CD4-positive, CD25-positive, alpha-beta regulatory T cell (primary cell): Measurements from ENCODE around the gene HIVEP3. TPM values are rescaled to one million over a fixed set of nuclear protein-coding genes. Genes with fewer than 3 reads are reported as not detected.

Experiments used
- ATAC-seq, 2 donors: fragments of 150-1000 bp; cut with Tn5 transposase; one replicate each; pipeline ENCODE4 v1.10.0; 2021; ENCODE audit warnings: low read depth in 2 of 2, moderate number of reproducible peaks in 2 of 2, moderate library complexity in 1 of 2
- DNase-seq, 3 donors: peaks; one replicate each; pipeline versions ENCODE4 v3.0.0 to v3.0.0-alpha.2; 2012 to 2022; ENCODE audit warnings: mixed read lengths in 1 of 3
- H3K27ac ChIP-seq: one replicate; pipeline ENCODE4 v1.7.0; 2013; ENCODE audit warnings: mild to moderate bottlenecking, low read length; ENCODE audit not compliant: insufficient read depth, poor library complexity, severe bottlenecking
- H3K27me3 ChIP-seq: one replicate; pipeline ENCODE4 v1.7.0; 2013; ENCODE audit warnings: low read length; ENCODE audit not compliant: control insufficient read depth, insufficient read depth
- H3K36me3 ChIP-seq: one replicate; pipeline ENCODE4 v1.7.0; 2013; ENCODE audit warnings: mild to moderate bottlenecking, low read length, moderate library complexity; ENCODE audit not compliant: control insufficient read depth, insufficient read depth
- H3K4me1 ChIP-seq: 2 replicates; pipeline ENCODE4 v1.7.0; 2013; ENCODE audit warnings: mild to moderate bottlenecking, low read length; ENCODE audit not compliant: insufficient read depth, control insufficient read depth, poor library complexity, severe bottlenecking
- H3K4me3 ChIP-seq: one replicate; pipeline ENCODE4 v1.7.0; 2013; ENCODE audit warnings: low read depth, mild to moderate bottlenecking, low read length, moderate library complexity
- H3K9me3 ChIP-seq, 2 experiments: 1 replicate in 1 of 2; 2 replicates in 1 of 2; pipeline ENCODE4 v1.7.0; 2013; ENCODE audit warnings: low read length in 2 of 2, mild to moderate bottlenecking in 1 of 2, moderate library complexity in 1 of 2; ENCODE audit not compliant: control insufficient read depth in 2 of 2
- H3K27ac Mint-ChIP-seq, 3 donors: one replicate each; pipeline ENCODE4 v1.8.0; 2020 to 2022; ENCODE audit warnings: mild to moderate bottlenecking in 3 of 3, mixed read lengths in 3 of 3, moderate library complexity in 2 of 3
- H3K27me3 Mint-ChIP-seq: one replicate; pipeline ENCODE4 v1.8.0; 2022; ENCODE audit warnings: mild to moderate bottlenecking, mixed read lengths
- H3K36me3 Mint-ChIP-seq: one replicate; pipeline ENCODE4 v1.8.0; 2020; ENCODE audit warnings: mixed read lengths
- H3K4me1 Mint-ChIP-seq, 4 donors: one replicate each; pipeline ENCODE4 v1.8.0; 2020 to 2022; ENCODE audit warnings: mixed read lengths in 4 of 4, mild to moderate bottlenecking in 1 of 4
- H3K4me3 Mint-ChIP-seq, 4 donors: one replicate each; pipeline ENCODE4 v1.8.0; 2020 to 2022; ENCODE audit warnings: mild to moderate bottlenecking in 4 of 4, mixed read lengths in 4 of 4, moderate library complexity in 3 of 4
- H3K9me3 Mint-ChIP-seq, 7 donors: one replicate each; pipeline ENCODE4 v1.8.0; 2020 to 2022; ENCODE audit warnings: mixed read lengths in 7 of 7, mild to moderate bottlenecking in 3 of 7, moderate library complexity in 2 of 7
- polyA plus RNA-seq, 4 donors: library from polyadenylated mRNA; unstranded; fragments of 300-500 nt; fragmentation: Illumina TruSeq; gene quantifications; one replicate each; pipeline ENCODE4 v1.2.3, GENCODE V29; 2021
- total RNA-seq: library from RNA; stranded (reverse); gene quantifications from one replicate; pipeline ENCODE4 v1.2.3, GENCODE V29; 2022

Gene HIVEP3
- total and polyA plus RNA-seq, 5 donors from 2014 or later = 3.9 to 17.2 (median 7.5) TPM

- H3K9me3 Mint-ChIP-seq = peaks cover 0 to 4% (median 0%) of the 10 kb centered on the region in 7 donors
- ATAC-seq (peak; percentile 62 to 75), DNase-seq (peak in 2 of 3 donors; percentile 53 to 84)
- peak overlapping the region; percentile 83 to 99 (median 89) for H3K27ac Mint-ChIP-seq
- H3K27me3 Mint-ChIP-seq = no peaks in the 10 kb centered on the region
- peaks cover 23 to 75% (median 60%) of the 10 kb centered on the region in 4 donors for H3K4me1 Mint-ChIP-seq
- no peaks in the 10 kb centered on the region for H3K27me3 ChIP-seq
- H3K9me3 ChIP-seq = no peaks in the 10 kb centered on the region
- peaks cover 62% of the 10 kb centered on the region for H3K4me1 ChIP-seq
- H3K27ac ChIP-seq = peak overlapping the region; percentile 65
- no peaks in the 10 kb centered on the region for H3K36me3 ChIP-seq
- no peaks in the 10 kb centered on the region for H3K36me3 Mint-ChIP-seq
- peak overlapping the region; percentile 63 to 93 (median 83) for H3K4me3 Mint-ChIP-seq
- H3K4me3 ChIP-seq = peak overlapping the region; percentile 87
These were observed 4.2 kb downstream of the HIVEP3 start for GRCh38 chr1:41914516-41914915.

DNA sequence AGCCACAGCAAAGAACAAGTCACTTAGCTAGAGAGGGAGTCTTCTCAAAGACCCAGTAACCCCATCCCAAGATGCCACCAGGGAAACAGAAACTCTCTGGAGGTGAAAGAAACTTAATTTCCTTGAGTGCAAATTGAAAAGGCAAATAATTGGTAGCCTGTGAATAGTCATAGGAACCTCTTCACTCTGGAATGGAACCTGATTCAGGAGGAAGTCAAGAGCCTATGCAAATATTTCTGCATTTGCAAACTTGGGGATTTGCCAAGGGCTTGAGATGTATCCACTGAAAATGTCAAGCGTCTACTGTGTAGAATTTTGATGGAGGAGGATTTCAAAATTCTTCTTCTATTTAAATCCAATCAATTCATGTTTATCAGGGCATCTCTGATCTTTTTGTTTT is 5.7 kb downstream of the HIVEP3 start:
- Mint-ChIP-seq H3K9me3 (peaks cover 0 to 4% (median 1%) of the 10 kb centered on the region in 7 donors), H3K4me1 (peaks cover 23 to 66% (median 53%) of the 10 kb centered on the region in 4 donors), H3K27ac (peak overlapping the region in 2 of 3 donors; percentile 83 to 99), H3K36me3 (no peaks in the 10 kb centered on the region), H3K4me3 (peak overlapping the region in 2 of 4 donors; percentile 7 to 24), H3K27me3 (peaks cover under 1% of the 10 kb centered on the region)
- no peak overlapping the region for H3K27ac ChIP-seq
- H3K4me1 ChIP-seq = peaks cover 46% of the 10 kb centered on the region
- H3K9me3 ChIP-seq = no peaks in the 10 kb centered on the region
- ATAC-seq (no peak), DNase-seq (no peak)
- peak overlapping the region; percentile 14 for H3K4me3 ChIP-seq
- H3K36me3 ChIP-seq = no peaks in the 10 kb centered on the region
- no peaks in the 10 kb centered on the region for H3K27me3 ChIP-seq

DNA sequence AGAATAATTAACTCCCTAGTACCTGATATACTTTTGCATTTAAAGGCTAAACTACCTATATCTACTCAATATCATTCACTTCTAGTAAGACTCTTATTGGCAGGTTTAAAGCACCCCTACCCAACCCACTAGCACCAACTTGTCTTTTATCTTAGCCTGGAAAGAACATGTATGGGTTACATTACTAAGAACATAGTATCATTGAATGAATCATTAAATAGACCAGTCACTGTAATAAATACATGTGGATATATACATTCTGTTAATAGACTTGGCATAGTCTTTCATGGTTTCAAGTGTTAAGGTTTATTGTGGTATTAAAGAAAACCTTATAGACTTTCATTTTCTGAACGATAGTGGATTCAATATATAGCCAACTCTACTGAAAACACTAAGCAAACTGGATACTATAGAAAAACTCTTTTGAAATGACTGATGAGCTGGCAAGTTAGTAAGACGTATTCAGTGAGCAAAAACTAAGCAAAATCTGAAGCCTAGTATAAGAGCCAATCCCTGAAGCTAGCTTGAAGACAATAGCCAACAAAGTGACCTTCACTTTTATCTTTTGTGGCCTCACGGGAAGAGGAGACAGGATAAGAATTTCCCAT is 10.3 kb downstream of the HIVEP3 start:
- H3K4me1 Mint-ChIP-seq = peaks cover 13 to 52% (median 34%) of the 10 kb centered on the region in 4 donors
- peaks cover 1% of the 10 kb centered on the region for H3K4me1 ChIP-seq
- no peak overlapping the region for H3K4me3 Mint-ChIP-seq
- H3K27me3 ChIP-seq = no peaks in the 10 kb centered on the region
- no peaks in the 10 kb centered on the region for H3K36me3 ChIP-seq
- H3K27ac ChIP-seq = no peak overlapping the region
- H3K4me3 ChIP-seq = no peak overlapping the region
- no peaks in the 10 kb centered on the region for H3K36me3 Mint-ChIP-seq
- H3K27ac Mint-ChIP-seq = no peak overlapping the region
- peaks cover 0 to 8% (median 0%) of the 10 kb centered on the region in 7 donors for H3K9me3 Mint-ChIP-seq
- peaks cover 9% of the 10 kb centered on the region for H3K27me3 Mint-ChIP-seq
- no peaks in the 10 kb centered on the region for H3K9me3 ChIP-seq
- DNase-seq (no peak), ATAC-seq (no peak)

- Histone ChIP-seq H3K36me3 (no peaks in the 10 kb centered on the region), H3K27me3 (no peaks in the 10 kb centered on the region), H3K4me3 (no peak overlapping the region), H3K27ac (no peak overlapping the region), H3K4me1 (peaks cover 6% of the 10 kb centered on the region), H3K9me3 (no peaks in the 10 kb centered on the region)
- ATAC-seq (no peak), DNase-seq (no peak)
- Mint-ChIP-seq H3K4me1 (peaks cover 18 to 54% (median 36%) of the 10 kb centered on the region in 4 donors), H3K36me3 (no peaks in the 10 kb centered on the region), H3K4me3 (peak overlapping the region in 1 of 4 donors; percentile 27), H3K27me3 (peaks cover 9% of the 10 kb centered on the region), H3K9me3 (peaks cover 0 to 8% (median 0%) of the 10 kb centered on the region in 7 donors), H3K27ac (peak overlapping the region in 1 of 3 donors; percentile 11)
These were observed 11.3 kb downstream of the HIVEP3 start for GRCh38 chr1:41907446-41907845.

DNA sequence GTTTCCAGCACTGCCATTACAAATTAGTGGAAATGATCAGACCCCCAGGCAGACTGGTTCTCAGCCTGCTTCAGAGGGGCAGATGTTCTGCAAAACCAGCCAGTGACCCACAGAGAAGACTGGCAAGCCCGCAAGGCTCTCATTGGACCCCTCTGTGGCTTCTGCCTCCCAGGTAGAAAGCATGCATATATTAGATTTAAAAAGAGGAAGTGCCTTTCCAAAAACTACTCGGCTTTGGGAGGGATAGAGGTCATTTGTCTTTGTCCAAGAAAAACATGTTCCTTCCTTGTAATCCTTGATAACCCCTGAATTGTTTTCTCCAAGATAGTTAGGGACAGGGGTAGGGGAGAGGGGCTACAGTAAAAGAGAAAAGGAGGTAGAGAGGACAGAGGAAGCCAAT is 11.8 kb downstream of the HIVEP3 start:
- Histone ChIP-seq H3K27me3 (no peaks in the 10 kb centered on the region), H3K4me1 (peaks cover 11% of the 10 kb centered on the region), H3K4me3 (no peak overlapping the region), H3K36me3 (no peaks in the 10 kb centered on the region), H3K9me3 (no peaks in the 10 kb centered on the region), H3K27ac (no peak overlapping the region)
- peaks cover 9% of the 10 kb centered on the region for H3K27me3 Mint-ChIP-seq
- no peaks in the 10 kb centered on the region for H3K36me3 Mint-ChIP-seq
- DNase-seq (no peak), ATAC-seq (no peak)
- H3K4me1 Mint-ChIP-seq = peaks cover 18 to 51% (median 36%) of the 10 kb centered on the region in 4 donors
- peak overlapping the region in 1 of 3 donors; percentile 56 for H3K27ac Mint-ChIP-seq
- H3K9me3 Mint-ChIP-seq = peaks cover 0 to 8% (median 0%) of the 10 kb centered on the region in 7 donors
- no peak overlapping the region for H3K4me3 Mint-ChIP-seq

DNA sequence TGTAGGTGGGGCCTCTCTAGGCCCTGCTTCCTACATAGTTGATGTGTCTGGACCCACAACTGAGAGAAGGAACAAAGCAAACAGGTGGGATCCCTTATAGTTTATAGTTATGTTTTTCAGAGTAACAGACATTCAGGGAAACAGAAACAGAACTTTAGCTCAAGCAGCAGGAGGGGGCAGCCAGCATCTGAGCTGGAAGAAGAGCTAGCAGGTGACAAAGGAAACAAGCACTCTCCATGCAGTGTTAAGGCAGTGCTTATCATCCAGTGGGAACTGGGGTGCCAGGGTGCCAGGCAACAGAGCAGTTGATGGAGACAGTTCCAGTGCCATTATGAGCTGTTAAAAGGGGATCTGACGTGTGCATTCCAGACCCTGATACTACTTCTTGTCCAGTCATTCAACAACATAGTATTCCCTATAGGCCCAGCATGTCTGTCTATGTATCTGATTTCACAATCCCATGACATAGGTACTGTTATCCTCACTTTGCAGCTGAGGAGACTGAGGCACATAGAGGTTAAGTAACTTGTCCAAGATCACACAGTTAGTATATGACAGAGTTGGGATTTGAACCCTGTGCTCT is 13.5 kb downstream of the HIVEP3 start:
- H3K36me3 Mint-ChIP-seq = peaks cover 3% of the 10 kb centered on the region
- Histone ChIP-seq H3K4me1 (peaks cover 19% of the 10 kb centered on the region), H3K27ac (no peak overlapping the region), H3K9me3 (no peaks in the 10 kb centered on the region), H3K36me3 (no peaks in the 10 kb centered on the region), H3K27me3 (no peaks in the 10 kb centered on the region), H3K4me3 (no peak overlapping the region)
- peaks cover 0 to 5% (median 0%) of the 10 kb centered on the region in 7 donors for H3K9me3 Mint-ChIP-seq
- no peak for ATAC-seq
- peak overlapping the region in 1 of 4 donors; percentile 29 for H3K4me3 Mint-ChIP-seq
- H3K27ac Mint-ChIP-seq = peak overlapping the region in 1 of 3 donors; percentile 3
- DNase-seq = no peak
- H3K27me3 Mint-ChIP-seq = peaks cover 9% of the 10 kb centered on the region
- H3K4me1 Mint-ChIP-seq = peaks cover 13 to 67% (median 48%) of the 10 kb centered on the region in 4 donors

DNA sequence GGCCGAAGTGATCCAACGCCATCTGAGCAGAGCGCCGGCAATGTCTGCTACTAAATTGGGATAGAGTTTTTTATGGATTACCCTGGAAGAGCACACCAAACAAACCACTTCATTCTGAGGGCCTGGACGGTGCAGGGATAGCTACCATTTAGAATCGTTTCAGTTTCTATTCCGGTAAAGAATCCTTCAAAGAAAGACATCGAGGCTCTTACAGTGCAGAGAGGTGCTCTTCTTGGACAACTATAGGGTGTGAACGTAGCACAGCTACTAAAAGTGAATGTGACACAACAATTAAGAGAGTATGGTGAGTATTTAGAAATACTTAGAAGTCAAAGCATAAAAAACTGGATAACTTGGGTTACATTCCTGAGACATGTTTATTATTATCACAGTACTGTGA is 16.1 kb downstream of the HIVEP3 start:
- Mint-ChIP-seq H3K9me3 (peaks cover 0 to 5% (median 0%) of the 10 kb centered on the region in 7 donors), H3K27me3 (peaks cover 5% of the 10 kb centered on the region), H3K4me1 (peaks cover 22 to 82% (median 56%) of the 10 kb centered on the region in 4 donors), H3K36me3 (peaks cover 3% of the 10 kb centered on the region), H3K4me3 (peak overlapping the region in 2 of 4 donors; percentile 17 to 35), H3K27ac (peak overlapping the region; percentile 49 to 96 (median 87))
- peak overlapping the region; percentile 27 for H3K4me3 ChIP-seq
- no peaks in the 10 kb centered on the region for H3K27me3 ChIP-seq
- ATAC-seq = no peak
- H3K36me3 ChIP-seq = no peaks in the 10 kb centered on the region
- peak overlapping the region; percentile 25 for H3K27ac ChIP-seq
- peaks cover 44% of the 10 kb centered on the region for H3K4me1 ChIP-seq
- peak in 1 of 3 donors; percentile 63 for DNase-seq
- no peaks in the 10 kb centered on the region for H3K9me3 ChIP-seq
